K562 (cell line): ENCODE data around the gene FBXO9.

ENCODE experiments used
- CBX3 ChIP-seq, 2 experiments: IDR thresholded peaks; 1 replicate in 1 of 2; 2 replicates in 1 of 2; pipeline ENCODE4 v1.6.1; 2012; ENCODE audit warnings: inconsistent platforms in 2 of 2, low read length in 2 of 2, borderline replicate concordance in 1 of 2, control low read depth in 1 of 2
- MEIS2 ChIP-seq: fragments of 450-650 bp; IDR thresholded peaks from 2 replicates; pipeline ENCODE4 v1.6.1; 2014; ENCODE audit warnings: mild to moderate bottlenecking; ENCODE audit not compliant: partially characterized antibody
- PPARD ChIP-seq: fragments of 250-450 bp; sonication (Bioruptor Pico); IDR thresholded peaks from 2 replicates; pipeline ENCODE4 v1.8.0; 2022; ENCODE audit warnings: inconsistent platforms, mild to moderate bottlenecking, moderate library complexity
- TF ChIP-seq, protein P1 (sequence below): fragments of 250-450 bp; sonication (Bioruptor Pico); IDR thresholded peaks from 2 replicates; pipeline ENCODE4 v1.4.0; 2020; ENCODE audit warnings: mild to moderate bottlenecking, moderate library complexity

- TF ChIP-seq MEIS2 (no peak), PPARD (no peak), CBX3 (IDR thresholded peaks at IDR 0.05; ENCODE audit: borderline replicate concordance in 1 of 2, low read length in 2 of 2) (no peak)
- TF ChIP-seq, protein P1, sequence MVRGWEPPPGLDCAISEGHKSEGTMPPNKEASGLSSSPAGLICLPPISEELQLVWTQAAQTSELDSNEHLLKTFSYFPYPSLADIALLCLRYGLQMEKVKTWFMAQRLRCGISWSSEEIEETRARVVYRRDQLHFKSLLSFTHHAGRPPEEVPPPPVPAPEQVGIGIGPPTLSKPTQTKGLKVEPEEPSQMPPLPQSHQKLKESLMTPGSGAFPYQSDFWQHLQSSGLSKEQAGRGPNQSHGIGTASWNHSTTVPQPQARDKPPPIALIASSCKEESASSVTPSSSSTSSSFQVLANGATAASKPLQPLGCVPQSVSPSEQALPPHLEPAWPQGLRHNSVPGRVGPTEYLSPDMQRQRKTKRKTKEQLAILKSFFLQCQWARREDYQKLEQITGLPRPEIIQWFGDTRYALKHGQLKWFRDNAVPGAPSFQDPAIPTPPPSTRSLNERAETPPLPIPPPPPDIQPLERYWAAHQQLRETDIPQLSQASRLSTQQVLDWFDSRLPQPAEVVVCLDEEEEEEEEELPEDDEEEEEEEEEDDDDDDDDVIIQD (CRISPR knock-in tag) = no peak
These were observed 6.6 kb upstream of the FBXO9 start for GRCh38 chr6:53058388-53059195.
